ENCODE measurements around the gene PTTG2.

GRCh38 chr4:37967736-37968135, 7.5 kb downstream of the PTTG2 start:
- no peak for TF ChIP-seq CTCF (IDR thresholded peaks at IDR 0.05)
- no peak for TF ChIP-seq JUN (CRISPR knock-in tag; IDR thresholded peaks at IDR 0.05)
- no peak for TF ChIP-seq TEAD4 (CRISPR knock-in tag; IDR thresholded peaks at IDR 0.05)
